Thyroid gland (tissue), 4 donors: ENCODE data around the gene CA12.

ENCODE experiments used
- POLR2A ChIP-seq, 2 donors: fragments of 450-650 bp; IDR thresholded peaks; one replicate each; pipeline ENCODE4 v1.6.1; 2017; ENCODE audit warnings: antibody characterized with exemption in 2 of 2, mild to moderate bottlenecking in 2 of 2, moderate library complexity in 1 of 2
- TF ChIP-seq, protein P1 (sequence below), 6 experiments: fragments of 200-600 bp in 3 of 6; fragments of 450-650 bp in 3 of 6; sonication (generic) in 3 of 6; IDR thresholded peaks; one replicate each; pipeline ENCODE4 v1.5.1; 2016 to 2019; ENCODE audit warnings: antibody characterized with exemption in 6 of 6, mild to moderate bottlenecking in 2 of 6, inconsistent platforms in 1 of 6, moderate library complexity in 1 of 6

DNA sequence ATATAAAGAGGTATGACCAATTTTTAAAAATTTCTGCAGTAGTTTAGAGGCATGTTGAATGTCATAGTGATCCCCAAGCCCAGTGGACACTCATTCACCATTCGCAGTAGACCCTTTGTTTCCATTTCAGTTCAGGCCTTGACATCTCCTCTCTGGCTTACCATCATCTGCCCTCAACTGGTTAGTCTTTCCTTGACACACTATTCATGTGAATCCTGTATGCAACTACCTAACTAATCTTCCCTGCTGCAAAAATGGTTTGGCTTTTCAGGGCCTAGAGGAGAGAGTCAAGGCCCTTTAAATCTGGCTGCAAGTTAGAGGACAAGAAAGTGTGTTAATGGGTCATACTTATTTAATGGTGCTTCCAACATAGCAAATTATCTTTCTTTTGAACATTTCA, 93.3 kb downstream of the CA12 start:
- no peak for TF ChIP-seq POLR2A (IDR thresholded peaks at IDR 0.05)
- TF ChIP-seq, protein P1, sequence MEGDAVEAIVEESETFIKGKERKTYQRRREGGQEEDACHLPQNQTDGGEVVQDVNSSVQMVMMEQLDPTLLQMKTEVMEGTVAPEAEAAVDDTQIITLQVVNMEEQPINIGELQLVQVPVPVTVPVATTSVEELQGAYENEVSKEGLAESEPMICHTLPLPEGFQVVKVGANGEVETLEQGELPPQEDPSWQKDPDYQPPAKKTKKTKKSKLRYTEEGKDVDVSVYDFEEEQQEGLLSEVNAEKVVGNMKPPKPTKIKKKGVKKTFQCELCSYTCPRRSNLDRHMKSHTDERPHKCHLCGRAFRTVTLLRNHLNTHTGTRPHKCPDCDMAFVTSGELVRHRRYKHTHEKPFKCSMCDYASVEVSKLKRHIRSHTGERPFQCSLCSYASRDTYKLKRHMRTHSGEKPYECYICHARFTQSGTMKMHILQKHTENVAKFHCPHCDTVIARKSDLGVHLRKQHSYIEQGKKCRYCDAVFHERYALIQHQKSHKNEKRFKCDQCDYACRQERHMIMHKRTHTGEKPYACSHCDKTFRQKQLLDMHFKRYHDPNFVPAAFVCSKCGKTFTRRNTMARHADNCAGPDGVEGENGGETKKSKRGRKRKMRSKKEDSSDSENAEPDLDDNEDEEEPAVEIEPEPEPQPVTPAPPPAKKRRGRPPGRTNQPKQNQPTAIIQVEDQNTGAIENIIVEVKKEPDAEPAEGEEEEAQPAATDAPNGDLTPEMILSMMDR (IDR thresholded peaks at IDR 0.05) = no peak
